GM13976 (cell line): ENCODE data around the gene TBC1D25.

Experiments used
- DNase-seq: peaks from one replicate; pipeline ENCODE4 v3.0.0; 2012; ENCODE audit warnings: low spot score
- in situ Hi-C: fragments of 300-500 bp; cut with MboI; formaldehyde crosslinking; loops from one replicate; pipeline ENCODE4 v1.12.0; 2022; ENCODE audit warnings: low sequenced_read_pairs, mixed read lengths, inconsistent platforms; ENCODE audit not compliant: unreplicated experiment
- TF ChIP-seq, protein P1 (sequence below): IDR thresholded peaks from 2 replicates; pipeline ENCODE4 v1.5.1; 2012; ENCODE audit warnings: borderline replicate concordance, mild to moderate bottlenecking; ENCODE audit not compliant: insufficient read depth; ENCODE audit errors: extremely low read depth, missing control alignments, control extremely low read depth

Gene TBC1D25

DNA sequence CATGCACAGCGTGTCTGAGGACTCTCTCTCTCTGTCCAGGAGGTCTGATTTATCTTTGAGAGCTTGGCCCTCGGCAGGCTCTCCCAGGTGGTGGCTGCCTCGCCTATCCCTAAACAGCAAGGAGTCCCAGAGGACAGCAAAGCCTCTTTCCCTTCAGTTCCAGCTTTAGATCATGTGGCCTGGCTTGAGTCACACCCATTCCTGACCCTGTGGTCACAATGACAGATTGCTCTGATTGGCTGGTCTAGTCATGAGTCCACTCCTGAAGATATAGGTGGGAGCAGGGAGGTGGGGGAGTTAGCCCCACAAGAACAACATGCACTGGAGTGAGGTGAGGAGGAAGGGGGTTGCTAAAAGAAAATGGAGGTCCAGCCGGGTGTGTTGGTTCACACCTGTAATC, 42.9 kb upstream of the TBC1D25 start:
- in situ Hi-C loops, result no loop called here

DNA sequence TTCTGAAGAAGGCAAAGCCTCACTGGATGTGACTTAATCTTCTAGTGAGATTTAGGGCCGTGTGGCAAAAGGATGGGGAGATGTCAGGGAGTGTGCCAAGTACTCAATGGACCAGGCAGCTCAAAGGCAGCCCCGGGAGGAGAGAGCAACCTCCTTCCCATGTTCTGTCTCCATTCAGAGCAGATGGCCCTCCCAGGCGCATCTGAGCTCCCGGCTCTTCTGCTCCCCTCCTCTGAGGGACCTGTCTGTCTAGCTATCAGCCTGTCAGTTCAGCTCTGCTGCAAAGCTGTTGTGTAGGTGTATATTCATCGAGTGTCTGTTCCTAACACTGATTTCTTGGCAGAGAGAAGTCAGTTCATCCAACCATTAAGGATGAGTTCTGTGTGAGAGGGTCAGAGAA, 41.6 kb upstream of the TBC1D25 start:
- TF ChIP-seq, protein P1, sequence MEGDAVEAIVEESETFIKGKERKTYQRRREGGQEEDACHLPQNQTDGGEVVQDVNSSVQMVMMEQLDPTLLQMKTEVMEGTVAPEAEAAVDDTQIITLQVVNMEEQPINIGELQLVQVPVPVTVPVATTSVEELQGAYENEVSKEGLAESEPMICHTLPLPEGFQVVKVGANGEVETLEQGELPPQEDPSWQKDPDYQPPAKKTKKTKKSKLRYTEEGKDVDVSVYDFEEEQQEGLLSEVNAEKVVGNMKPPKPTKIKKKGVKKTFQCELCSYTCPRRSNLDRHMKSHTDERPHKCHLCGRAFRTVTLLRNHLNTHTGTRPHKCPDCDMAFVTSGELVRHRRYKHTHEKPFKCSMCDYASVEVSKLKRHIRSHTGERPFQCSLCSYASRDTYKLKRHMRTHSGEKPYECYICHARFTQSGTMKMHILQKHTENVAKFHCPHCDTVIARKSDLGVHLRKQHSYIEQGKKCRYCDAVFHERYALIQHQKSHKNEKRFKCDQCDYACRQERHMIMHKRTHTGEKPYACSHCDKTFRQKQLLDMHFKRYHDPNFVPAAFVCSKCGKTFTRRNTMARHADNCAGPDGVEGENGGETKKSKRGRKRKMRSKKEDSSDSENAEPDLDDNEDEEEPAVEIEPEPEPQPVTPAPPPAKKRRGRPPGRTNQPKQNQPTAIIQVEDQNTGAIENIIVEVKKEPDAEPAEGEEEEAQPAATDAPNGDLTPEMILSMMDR, result no peak
- DNase-seq, result no peak
- in situ Hi-C loops, result no loop called here

More for the DNA sequence above, 42.9 kb upstream of the TBC1D25 start:
- TF ChIP-seq, protein P1, result no peak
- DNase-seq, result no peak

DNA sequence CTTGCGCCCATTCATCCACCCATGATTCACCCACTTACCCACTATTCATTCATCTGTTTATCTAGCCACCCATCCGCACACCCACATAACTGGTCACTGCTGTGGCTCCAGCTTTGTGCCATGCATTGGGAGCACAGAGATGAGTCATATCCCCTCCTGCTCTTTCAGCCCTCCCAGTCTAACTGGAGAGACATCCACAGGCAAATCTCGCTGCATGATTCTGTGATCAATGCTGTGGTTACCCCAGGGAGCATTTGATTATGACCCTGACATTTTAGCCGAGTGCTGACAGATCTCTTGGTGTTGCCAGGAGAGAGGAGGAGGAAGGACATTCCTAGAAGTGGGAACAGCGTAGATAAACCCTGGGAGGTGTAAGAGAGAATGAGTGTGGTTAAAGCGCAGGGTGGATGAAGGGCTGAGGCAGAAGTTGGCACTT, 41.1 kb upstream of the TBC1D25 start:
- in situ Hi-C loops, result no loop called here

DNA sequence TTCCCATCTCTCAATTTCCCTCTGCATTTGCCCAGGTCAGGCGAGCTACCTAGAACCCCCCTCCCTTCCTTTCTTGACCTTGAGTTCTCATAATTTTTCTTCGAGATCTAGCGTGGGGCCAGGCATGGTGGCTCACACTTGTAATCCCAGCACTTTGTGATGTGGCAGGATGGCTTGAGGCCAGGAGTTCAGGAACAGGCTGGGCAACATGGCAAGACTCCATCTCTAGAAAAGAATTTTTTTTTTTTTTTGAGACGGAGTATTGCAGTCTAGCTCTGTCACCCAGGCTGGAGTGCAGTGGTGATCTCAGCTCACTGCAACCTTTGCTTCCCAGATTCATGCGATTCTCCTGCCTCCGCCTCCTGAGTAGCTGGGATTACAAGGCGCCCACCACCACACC, 35.3 kb upstream of the TBC1D25 start:
- in situ Hi-C loops, result no loop called here
- DNase-seq, result no peak
- TF ChIP-seq, protein P1, result no peak

More for the DNA sequence above, 41.1 kb upstream of the TBC1D25 start:
- TF ChIP-seq, protein P1, result no peak
- no peak for DNase-seq

DNA sequence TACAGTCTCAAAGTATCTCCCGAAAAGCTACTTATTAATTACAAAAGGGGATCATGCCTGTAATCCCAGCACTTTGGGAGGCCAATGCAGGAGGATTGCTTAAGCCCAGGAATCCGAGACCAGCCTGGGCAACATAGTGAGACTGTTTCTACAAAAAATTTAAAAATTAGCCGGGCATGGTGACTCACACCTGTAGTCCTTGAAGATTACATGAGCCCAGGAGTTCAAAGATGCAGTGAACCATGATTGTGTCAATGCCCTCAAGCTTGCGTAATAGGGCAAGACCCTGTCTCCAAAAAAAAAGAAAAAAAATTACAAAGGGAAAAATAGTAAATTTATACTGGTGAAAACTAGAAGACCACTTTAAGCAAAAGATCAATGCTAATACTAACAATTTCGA, 34.0 kb upstream of the TBC1D25 start:
- in situ Hi-C loops, result no loop called here
- DNase-seq, result no peak
- TF ChIP-seq, protein P1, result no peak

DNA sequence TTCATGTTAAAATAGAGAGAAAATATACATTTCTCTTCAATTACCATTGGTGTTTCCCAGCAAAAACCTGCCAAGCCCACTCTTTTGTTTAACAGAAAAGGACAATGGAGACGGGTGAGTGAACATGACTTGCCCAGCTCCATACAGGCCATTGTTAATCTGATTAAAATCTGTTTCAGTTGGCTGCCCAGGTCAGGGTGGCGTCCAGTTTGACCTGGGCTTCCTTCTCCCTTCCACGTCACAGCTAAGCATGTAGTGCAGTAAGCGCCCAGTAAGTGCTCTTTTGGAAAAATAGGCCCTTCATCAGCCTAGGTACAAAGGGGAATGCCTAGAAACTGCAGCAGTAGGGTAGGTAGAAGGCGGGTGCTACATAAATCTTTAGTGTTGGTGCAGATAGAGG, 32.3 kb upstream of the TBC1D25 start:
- no peak for DNase-seq
- TF ChIP-seq, protein P1, result no peak
- in situ Hi-C loops, result no loop called here
